PFSK-1 (cell line): ENCODE data around the gene DAB1.

Source experiments
- POLR2AphosphoS5 ChIP-seq: IDR thresholded peaks from 2 replicates; pipeline ENCODE4 v1.6.1; 2012; ENCODE audit warnings: low read depth, mild to moderate bottlenecking, control low read depth, low read length, moderate library complexity
- SIN3A ChIP-seq: IDR thresholded peaks from 2 replicates; pipeline ENCODE4 v1.6.1; 2012; ENCODE audit warnings: mild to moderate bottlenecking, low read length, moderate library complexity, borderline replicate concordance; ENCODE audit not compliant: insufficient read depth
- TAF1 ChIP-seq: IDR thresholded peaks from 2 replicates; pipeline ENCODE4 v1.6.1; 2012; ENCODE audit warnings: low read length, control low read depth, borderline replicate concordance; ENCODE audit not compliant: insufficient read depth

GRCh38 chr1:57017717-57018116 is 406.1 kb downstream of the DAB1 start:
- TF ChIP-seq POLR2AphosphoS5 (no peak), TAF1 (no peak), SIN3A (no peak)
